NOMO-1 treated with dmso at 0.1 percent for 144 hours (cell line): ENCODE measurements around the gene PITPNC1.
"Not testable (repeated sequence)": the region's sequence is repeated elsewhere in the genome, so short reads cannot be mapped to it uniquely, and the experiment has no call there.

Source experiments
- DNase-seq: peaks from one replicate; lab custom pipeline; 2025; ENCODE audit not compliant: unreplicated experiment; lab: John Stamatoyannopoulos, UW

Gene PITPNC1

GRCh38 chr17:67482764-67483163 is 105.7 kb downstream of the PITPNC1 start:
- no peak for DNase-seq

GRCh38 chr17:67484261-67484660 is 107.2 kb downstream of the PITPNC1 start:
- no peak for DNase-seq

GRCh38 chr17:67485666-67486065 is 108.6 kb downstream of the PITPNC1 start:
- DNase-seq, result no peak

DNA sequence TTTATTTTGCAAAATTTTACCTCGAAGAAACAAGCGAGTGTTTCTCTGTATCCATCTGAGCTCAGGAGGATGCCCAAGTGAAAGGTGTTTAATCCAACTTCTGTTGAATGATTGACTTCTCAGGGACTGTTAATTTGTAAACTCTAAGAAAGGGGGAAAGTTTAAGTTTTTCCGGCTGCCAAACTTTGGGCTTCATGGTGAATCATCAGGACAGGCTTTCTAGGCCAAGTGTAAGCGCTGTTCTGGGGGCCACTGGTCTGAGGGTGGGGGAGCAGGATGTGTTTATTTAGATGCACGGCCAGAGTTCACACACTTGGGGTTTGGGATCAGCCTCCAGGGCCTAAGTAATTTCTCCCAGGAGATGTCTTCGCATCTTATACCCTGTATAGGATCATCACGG is 110.4 kb downstream of the PITPNC1 start:
- no peak for DNase-seq

DNA sequence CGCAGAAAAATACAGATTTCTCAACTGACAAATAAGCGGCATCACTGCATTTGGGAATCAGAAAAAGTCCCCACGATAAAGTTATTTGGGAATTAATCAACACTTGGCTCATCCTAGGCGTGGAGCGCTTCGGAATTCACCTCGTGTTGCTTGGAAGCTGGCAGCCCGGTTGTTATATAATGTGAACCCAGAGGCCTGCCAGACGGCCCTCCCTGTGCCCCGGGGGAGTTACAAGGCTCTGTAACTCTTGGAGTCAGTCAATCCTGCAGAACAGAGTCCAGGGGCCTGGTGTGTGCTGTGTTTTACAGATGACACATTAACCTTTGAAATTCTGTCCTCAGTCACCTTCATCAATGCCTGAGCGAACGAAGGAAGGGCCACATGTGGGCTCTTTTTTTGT is 111.1 kb downstream of the PITPNC1 start:
- no peak for DNase-seq

DNA sequence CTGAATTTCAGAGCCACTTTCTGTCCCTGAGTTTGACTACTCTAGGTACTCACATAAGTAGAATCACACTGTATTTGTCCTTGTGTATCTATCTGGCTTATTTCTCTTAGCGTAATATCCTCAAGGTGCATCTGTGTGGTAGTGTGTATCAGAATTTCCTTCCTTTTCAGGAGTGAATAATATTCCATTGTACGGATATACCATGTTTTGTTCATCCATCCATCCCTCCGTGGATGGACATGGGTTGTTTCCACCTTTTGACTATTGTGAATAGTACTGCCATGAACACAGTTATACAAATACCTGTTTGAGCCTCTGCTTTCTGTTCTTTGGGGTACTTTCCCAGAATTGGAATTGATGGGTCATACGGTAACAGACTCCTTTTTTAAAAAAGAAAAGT is 111.7 kb downstream of the PITPNC1 start:
- no peak for DNase-seq

DNA sequence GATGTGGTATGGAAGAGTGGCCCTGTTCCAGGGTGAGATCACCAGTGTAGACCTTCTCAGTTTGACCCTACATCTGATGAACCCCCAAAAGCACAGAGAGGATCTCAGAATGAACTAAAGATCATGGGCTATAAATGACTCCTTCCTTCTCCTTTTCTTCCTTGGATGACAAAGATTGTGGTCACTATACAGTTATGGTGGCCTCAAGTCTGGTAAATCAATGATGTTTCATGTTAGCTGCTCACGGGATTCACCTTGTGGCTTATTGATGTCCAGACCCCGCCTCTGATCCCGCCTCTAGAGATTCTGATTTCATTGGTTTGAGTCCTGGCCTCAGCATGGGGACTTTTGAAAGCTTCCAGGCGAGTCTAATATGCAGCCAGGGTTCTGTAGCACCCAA is 112.2 kb downstream of the PITPNC1 start:
- DNase-seq, result no peak

DNA sequence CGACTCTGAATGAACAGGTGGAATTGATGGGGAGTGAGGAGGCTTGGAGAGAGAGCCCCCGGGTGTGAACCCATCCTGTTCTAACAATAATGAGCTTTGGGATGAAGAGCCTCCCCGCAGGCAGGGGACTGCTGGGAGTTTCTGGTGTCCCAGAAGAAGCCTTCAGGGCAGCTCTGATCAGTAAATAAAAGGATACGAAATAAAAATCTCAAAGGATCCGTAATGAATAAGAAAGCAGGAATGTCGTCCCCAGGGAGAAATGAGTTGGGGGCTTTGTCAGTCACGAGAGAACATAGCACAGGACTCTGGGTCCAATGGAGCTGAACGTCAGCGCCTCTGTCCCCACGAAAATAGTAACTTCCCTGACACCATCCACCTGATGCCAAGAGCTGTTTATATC is 113.4 kb downstream of the PITPNC1 start:
- no peak for DNase-seq

GRCh38 chr17:67491009-67491680 is 114.1 kb downstream of the PITPNC1 start:
- DNase-seq, result peak; percentile 55

DNA sequence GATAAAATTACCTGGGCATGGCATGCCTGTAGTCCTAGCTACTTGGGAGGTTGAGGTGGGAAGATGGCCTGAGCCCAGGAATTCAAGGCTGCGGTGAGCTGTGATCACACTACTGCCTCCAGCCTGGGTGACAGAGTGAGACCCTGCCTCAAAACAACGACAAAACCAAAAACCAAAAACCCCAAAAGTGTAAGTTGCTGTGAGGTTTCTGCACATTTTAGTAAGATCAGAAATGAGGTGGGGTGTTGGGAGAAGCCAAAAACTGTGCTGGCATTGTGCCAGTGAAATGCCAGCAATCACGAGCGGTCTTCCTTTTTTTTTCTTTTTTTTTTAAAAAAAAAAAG is 114.6 kb downstream of the PITPNC1 start:
- DNase-seq, result no peak

DNA sequence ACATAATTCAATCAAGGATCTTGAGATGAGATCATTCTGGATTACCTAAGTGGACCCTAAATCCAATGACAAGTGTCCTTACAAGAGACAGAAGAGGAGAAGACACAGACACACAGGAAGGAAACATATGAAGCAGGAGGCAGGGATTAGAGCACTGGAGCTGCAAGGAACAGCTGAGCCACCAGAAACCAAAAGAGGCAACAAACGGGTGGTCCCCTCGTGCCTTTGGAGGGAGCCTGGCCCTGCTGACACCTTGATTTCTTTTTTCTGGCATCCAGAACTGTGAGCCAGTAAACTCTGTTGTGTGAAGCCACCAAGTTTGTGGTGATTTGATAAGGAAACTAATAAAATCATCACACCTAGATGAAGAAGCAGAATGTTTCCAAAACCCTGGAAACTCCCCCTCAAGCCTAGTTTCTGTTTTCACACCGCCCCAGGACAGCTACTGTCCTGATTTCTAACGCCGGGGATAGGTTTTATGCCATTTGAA is 115.2 kb downstream of the PITPNC1 start:
- DNase-seq, result no peak

- no peak for DNase-seq
These were observed 115.9 kb downstream of the PITPNC1 start for GRCh38 chr17:67492824-67493517.

DNA sequence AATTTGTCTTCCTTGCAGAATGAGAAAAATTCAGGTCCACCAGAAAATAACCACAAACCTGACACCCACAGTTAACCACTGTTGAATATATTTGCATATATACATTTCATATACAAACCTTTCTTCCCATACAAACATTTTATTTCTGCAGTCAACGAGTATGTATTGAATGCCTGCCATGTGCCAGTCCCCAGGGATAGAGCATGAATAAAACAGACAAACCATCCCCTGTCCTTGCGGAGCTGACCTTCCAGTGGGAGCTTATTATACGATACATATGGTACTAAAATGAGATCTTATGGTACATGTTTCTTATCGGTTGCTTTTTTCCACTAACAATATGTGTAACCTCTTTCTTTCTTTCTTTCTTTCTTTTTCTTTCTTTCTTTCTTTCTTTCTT is 116.7 kb downstream of the PITPNC1 start:
- no peak for DNase-seq

- DNase-seq, result not testable (repeated sequence)
These were observed 118.5 kb downstream of the PITPNC1 start for GRCh38 chr17:67495534-67495933.

- DNase-seq, result no peak
These were observed 119.2 kb downstream of the PITPNC1 start for GRCh38 chr17:67496286-67496685.

- no peak for DNase-seq
These were observed 122.6 kb downstream of the PITPNC1 start for GRCh38 chr17:67499685-67500084.

DNA sequence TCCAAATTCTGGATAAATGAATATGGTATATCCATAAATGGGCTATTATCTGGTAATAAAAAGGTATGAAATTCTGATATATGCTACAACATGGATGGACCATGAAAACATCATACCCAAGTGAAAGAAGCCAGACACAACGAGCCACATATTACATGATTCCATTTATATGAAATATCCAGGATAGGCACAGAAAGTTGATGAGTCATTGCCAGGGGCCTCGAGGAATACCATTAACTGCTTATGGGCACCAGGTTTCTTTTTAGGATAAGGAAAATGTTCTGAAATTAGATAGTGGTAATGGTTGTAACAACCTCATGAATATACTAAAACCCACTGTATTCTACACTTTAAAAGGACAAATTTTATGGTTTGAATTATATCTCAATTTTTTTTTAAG is 123.2 kb downstream of the PITPNC1 start:
- no peak for DNase-seq

DNA sequence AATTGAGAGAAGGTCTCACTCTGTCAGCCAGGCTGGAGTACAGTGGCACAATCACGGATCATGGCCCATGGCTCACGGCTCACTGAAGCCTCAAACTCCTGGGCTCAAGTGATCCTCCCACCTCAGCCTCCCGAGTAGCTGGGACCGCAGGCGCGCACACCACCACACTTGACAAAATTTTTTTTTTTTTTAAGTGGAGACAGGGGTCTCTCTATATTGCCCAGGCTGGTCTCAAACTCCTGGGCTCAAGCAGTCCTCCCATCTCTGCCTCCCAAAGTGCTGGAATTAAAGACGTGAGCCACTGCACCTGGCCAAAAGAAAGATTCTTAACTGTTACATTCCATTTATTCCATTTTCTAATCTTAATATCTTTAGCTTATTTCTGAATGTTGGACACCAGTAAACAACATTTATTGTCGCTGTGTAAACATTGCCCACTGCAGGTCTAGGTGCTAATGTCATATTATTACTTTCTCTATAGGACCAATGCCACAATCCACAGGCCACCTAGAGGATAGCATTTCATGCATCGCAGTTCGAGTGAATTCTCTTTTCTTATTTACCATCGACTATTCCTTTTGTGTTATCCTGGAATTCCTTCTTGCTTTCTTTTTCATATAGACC is 123.7 kb downstream of the PITPNC1 start:
- DNase-seq, result no peak

GRCh38 chr17:67502151-67502550 is 125.1 kb downstream of the PITPNC1 start:
- no peak for DNase-seq

DNA sequence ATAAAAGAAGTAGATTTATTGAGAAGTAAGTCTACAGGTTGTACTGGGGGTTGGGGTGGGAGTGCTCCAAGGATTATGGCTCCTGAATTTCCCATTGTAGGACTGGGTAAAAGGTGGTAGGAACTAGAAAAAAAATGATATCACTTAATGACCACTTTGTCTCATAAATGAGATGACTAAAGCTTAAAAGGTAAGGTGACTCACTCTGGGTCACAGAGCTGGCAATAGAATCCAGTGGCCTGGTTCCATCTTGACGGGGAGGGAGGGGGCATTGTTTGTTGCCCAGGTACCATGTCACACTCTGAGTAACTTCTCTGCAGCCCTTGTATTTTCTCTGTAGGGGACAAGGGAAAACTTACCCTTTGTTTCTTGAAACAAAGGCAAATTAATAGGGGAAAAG is 126.1 kb downstream of the PITPNC1 start:
- DNase-seq, result no peak

DNA sequence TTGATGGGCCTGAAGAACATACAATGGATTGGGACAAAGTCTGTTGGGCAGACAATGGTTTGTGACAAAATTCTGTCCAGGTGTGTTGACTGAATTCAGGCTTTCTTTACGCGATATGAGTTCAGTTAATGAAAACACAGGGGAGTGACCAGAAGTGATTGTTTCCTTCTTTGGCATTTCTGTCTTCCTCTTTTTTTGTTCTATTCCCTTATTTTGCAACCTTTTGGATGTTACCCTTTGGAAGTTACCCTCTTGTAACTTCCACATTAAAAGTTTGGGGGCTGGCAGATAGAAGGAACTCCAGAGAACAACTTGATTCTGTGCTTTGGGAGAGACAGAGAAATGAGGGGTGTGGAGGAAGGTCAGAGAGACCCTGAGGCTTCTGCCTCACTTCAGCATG is 126.7 kb downstream of the PITPNC1 start:
- DNase-seq, result no peak

DNA sequence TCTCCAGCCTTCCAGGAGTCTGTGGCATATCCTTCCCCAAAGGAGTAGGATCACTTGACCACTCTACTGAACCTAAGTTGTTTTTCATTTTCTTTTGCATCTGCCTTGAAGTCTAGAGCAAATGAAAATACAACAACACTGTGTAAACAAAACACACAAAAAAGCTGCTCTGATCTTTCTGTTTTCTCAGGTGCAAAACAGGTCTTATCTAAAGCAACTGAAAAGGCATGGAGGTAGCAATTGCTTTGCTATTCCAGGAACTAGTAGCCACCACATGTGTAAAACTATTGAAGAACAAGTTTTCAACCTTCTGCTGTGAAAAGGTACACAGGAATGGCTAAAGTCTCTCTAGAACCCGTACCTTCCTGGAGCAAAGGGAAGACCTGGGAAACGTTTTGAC is 127.1 kb downstream of the PITPNC1 start:
- DNase-seq, result no peak
